ENCODE measurements around the gene CRELD1.
"Not testable (repeated sequence)": the region's sequence is repeated elsewhere in the genome, so short reads cannot be mapped to it uniquely, and the experiment has no call there.

Gene CRELD1

GRCh38 chr3:9935966-9936510, 2.4 kb downstream of the CRELD1 start:
- DNase-seq = no peak

- no peak for DNase-seq
These were observed 4.0 kb downstream of the CRELD1 start for GRCh38 chr3:9937486-9938238.

- no peak for DNase-seq
These were observed 5.3 kb downstream of the CRELD1 start for GRCh38 chr3:9938966-9939365.

GRCh38 chr3:9939906-9940305, 6.3 kb downstream of the CRELD1 start:
- DNase-seq = not testable (repeated sequence)

GRCh38 chr3:9940746-9941145, 7.1 kb downstream of the CRELD1 start:
- DNase-seq = no peak

- DNase-seq = no peak
These were observed 8.5 kb downstream of the CRELD1 start for GRCh38 chr3:9942164-9942563.

GRCh38 chr3:9942934-9943690, 9.5 kb downstream of the CRELD1 start:
- DNase-seq = no peak

- no peak for DNase-seq
These were observed 10.6 kb downstream of the CRELD1 start for GRCh38 chr3:9944271-9944670.

GRCh38 chr3:9945358-9945757, 11.7 kb downstream of the CRELD1 start:
- DNase-seq = no peak

GRCh38 chr3:9946112-9947024, 12.7 kb downstream of the CRELD1 start:
- peak; percentile 82 for DNase-seq

- DNase-seq = peak; percentile 36
These were observed 13.7 kb downstream of the CRELD1 start for GRCh38 chr3:9947025-9947995.

- DNase-seq = no peak
These were observed 15.0 kb downstream of the CRELD1 start for GRCh38 chr3:9948586-9948985.

GRCh38 chr3:9949115-9949514, 15.5 kb downstream of the CRELD1 start:
- DNase-seq = no peak

- no peak for DNase-seq
These were observed 16.0 kb downstream of the CRELD1 start for GRCh38 chr3:9949626-9950025.

- DNase-seq = no peak
These were observed 17.5 kb downstream of the CRELD1 start for GRCh38 chr3:9951126-9951525.

GRCh38 chr3:9951598-9951961, 17.9 kb downstream of the CRELD1 start:
- no peak for DNase-seq

- peak; percentile 42 for DNase-seq
These were observed 18.6 kb downstream of the CRELD1 start, which contains the start of gene PRRT3 for GRCh38 chr3:9951962-9952805. Gene PRRT3, minus strand, starts transcription at chr3:9952408. Its CDS starts 2,293 bp downstream, at chr3:9950115.

- DNase-seq = peak; percentile 86
These were observed 21.5 kb downstream of the CRELD1 start for GRCh38 chr3:9955067-9955502.

GRCh38 chr3:9955611-9956352, 22.1 kb downstream of the CRELD1 start:
- no peak for DNase-seq

- DNase-seq = no peak
These were observed 23.6 kb downstream of the CRELD1 start for GRCh38 chr3:9957214-9957613.
